GM23338 (cell line): ENCODE measurements around the gene TANGO6. TPM values are rescaled to one million over a fixed set of nuclear protein-coding genes. Genes with fewer than 3 reads are reported as not detected.

Experiments
- CREB1 ChIP-seq: fragments of 250-450 bp; sonication (Bioruptor Pico); IDR thresholded peaks from 2 replicates; pipeline ENCODE4 v1.5.0; 2020; ENCODE audit warnings: low read depth, mild to moderate bottlenecking, moderate library complexity
- CTCF ChIP-seq, 2 experiments: fragments of 200-600 bp in 1 of 2; sonication (generic) in 1 of 2; conservative IDR thresholded peaks; 2 replicates each; pipeline versions ENCODE4 v1.5.1 to v1.6.1; 2016 to 2017; ENCODE audit warnings: antibody characterized with exemption in 2 of 2, low read depth in 2 of 2, mild to moderate bottlenecking in 2 of 2, moderate library complexity in 1 of 2
- ETS1 ChIP-seq: IDR thresholded peaks from 2 replicates; pipeline ENCODE4 v1.6.1; 2016; ENCODE audit warnings: antibody characterized with exemption
- EZH2 ChIP-seq: fragments of 200-600 bp; sonication (generic); IDR thresholded peaks from one replicate; pipeline ENCODE4 v1.8.0; 2017; ENCODE audit warnings: antibody characterized with exemption, mild to moderate bottlenecking, low read depth; ENCODE audit not compliant: unreplicated experiment
- EZH2phosphoT487 ChIP-seq: fragments of 200-600 bp; sonication (generic); IDR thresholded peaks from one replicate; pipeline ENCODE4 v1.8.1; 2018; ENCODE audit warnings: antibody characterized with exemption; ENCODE audit not compliant: unreplicated experiment
- JUNB ChIP-seq: IDR thresholded peaks from one replicate; pipeline ENCODE4 v1.6.1; 2016; ENCODE audit warnings: antibody characterized with exemption; ENCODE audit not compliant: unreplicated experiment
- STAT1 ChIP-seq: IDR thresholded peaks from one replicate; pipeline ENCODE4 v1.6.1; 2016; ENCODE audit warnings: antibody characterized with exemption; ENCODE audit not compliant: unreplicated experiment
- ZNF114 ChIP-seq: fragments of 250-450 bp; sonication (Bioruptor Pico); IDR thresholded peaks from 2 replicates; pipeline ENCODE4 v1.5.0; 2020; ENCODE audit warnings: mild to moderate bottlenecking, moderate library complexity
- ZNF331 ChIP-seq: fragments of 250-450 bp; sonication (Bioruptor Pico); IDR thresholded peaks from 2 replicates; pipeline ENCODE4 v1.5.0; 2020; ENCODE audit warnings: low read depth, mild to moderate bottlenecking, moderate library complexity
- ZNF462 ChIP-seq: fragments of 250-450 bp; sonication (Bioruptor Pico); IDR thresholded peaks from 2 replicates; pipeline ENCODE4 v1.5.0; 2020; ENCODE audit warnings: mild to moderate bottlenecking, moderate library complexity
- polyA plus RNA-seq: library from polyadenylated mRNA; unstranded; fragments of >200 nt; fragmentation: Nextera tagmentation; extraction: Ambion mirVana; gene quantifications from 2 replicates; pipeline ENCODE4 v1.2.1, GENCODE V29; 2016
- total RNA-seq: library from RNA; depleted of rRNA; stranded (reverse); fragments of >200 nt; shearing (Covaris generic); gene quantifications from 2 replicates; pipeline ENCODE4 v1.2.3, GENCODE V29; 2014

TANGO6 gene
- total and polyA plus RNA-seq, 2 experiments from 2014 or later = 7.2 to 23.2 TPM

GRCh38 chr16:68834550-68834949, 8.8 kb upstream of the TANGO6 start (continued):
- TF ChIP-seq ZNF462 (no peak), CREB1 (CRISPR knock-in tag) (no peak), ZNF114 (CRISPR knock-in tag) (no peak), CTCF (conservative IDR thresholded peaks at IDR 0.05; ENCODE audit: low read depth in 2 of 2) (no peak), ETS1 (no peak), ZNF331 (CRISPR knock-in tag) (no peak), JUNB (no peak), EZH2 (no peak), STAT1 (no peak), EZH2phosphoT487 (no peak)
